ENCODE results near the gene LIPM. TPM values are rescaled to one million over a fixed set of nuclear protein-coding genes. Genes with fewer than 3 reads are reported as not detected.
A peak's percentile ranks its signal among the peaks of the same experiment; 100 is the strongest.

LIPM gene
- total and polyA plus RNA-seq, 4 donors = not detected

GRCh38 chr10:88840104-88840503, 37.6 kb downstream of the LIPM start:
- Histone ChIP-seq H3K36me3 (ENCODE audit: control insufficient read depth in 4 of 4, insufficient read depth in 4 of 4, low read length in 4 of 4) (no peaks in the 10 kb centered on the region), H3K27me3 (ENCODE audit: control insufficient read depth in 3 of 3, insufficient read depth in 3 of 3, low read length in 2 of 3) (no peaks in the 10 kb centered on the region), H3K4me3 (no peak overlapping the region), H3K9ac (ENCODE audit: insufficient read depth in 1 of 2, low read length in 2 of 2) (no peak overlapping the region), H3K27ac (ENCODE audit: low read depth in 1 of 2, low read length in 1 of 2) (no peak overlapping the region), H3K9me3 (ENCODE audit: control insufficient read depth in 4 of 4, insufficient read depth in 3 of 4, low read length in 3 of 4) (no peaks in the 10 kb centered on the region), H3K4me1 (ENCODE audit: control insufficient read depth in 5 of 5, insufficient read depth in 5 of 5, low read length in 5 of 5) (no peaks in the 10 kb centered on the region)
- ATAC-seq (ENCODE audit: insufficient read depth, low FRiP score) (no peak), DNase-seq (no peak)
- no peak for TF ChIP-seq CTCF (IDR thresholded peaks at IDR 0.05; ENCODE audit: control extremely low read depth, extremely low read depth)
- 84 to 97% methylated on average over 3 of the region's 3 CpGs for WGBS, 2 donors

- Histone ChIP-seq H3K27ac (ENCODE audit: low read depth in 1 of 2, low read length in 1 of 2) (no peak overlapping the region), H3K4me1 (ENCODE audit: control insufficient read depth in 5 of 5, insufficient read depth in 5 of 5, low read length in 5 of 5) (no peaks in the 10 kb centered on the region), H3K4me3 (no peak overlapping the region), H3K9ac (ENCODE audit: insufficient read depth in 1 of 2, low read length in 2 of 2) (no peak overlapping the region), H3K27me3 (ENCODE audit: control insufficient read depth in 3 of 3, insufficient read depth in 3 of 3, low read length in 2 of 3) (no peaks in the 10 kb centered on the region), H3K9me3 (ENCODE audit: control insufficient read depth in 4 of 4, insufficient read depth in 3 of 4, low read length in 3 of 4) (no peaks in the 10 kb centered on the region), H3K36me3 (ENCODE audit: control insufficient read depth in 4 of 4, insufficient read depth in 4 of 4, low read length in 4 of 4) (no peaks in the 10 kb centered on the region)
- no peak for ATAC-seq (ENCODE audit: insufficient read depth, low FRiP score)
- DNase-seq = no peak
- 50 to 81% methylated on average over 5 of the region's 5 CpGs for WGBS, 2 donors
- TF ChIP-seq CTCF (IDR thresholded peaks at IDR 0.05; ENCODE audit: control extremely low read depth, extremely low read depth) = no peak
Measured at GRCh38 chr10:88840881-88841280, 38.4 kb downstream of the LIPM start.

GRCh38 chr10:88841316-88842111, 39.0 kb downstream of the LIPM start:
- H3K4me3 ChIP-seq = no peak overlapping the region
- H3K9me3 ChIP-seq (ENCODE audit: control insufficient read depth in 4 of 4, insufficient read depth in 3 of 4, low read length in 3 of 4) = no peaks in the 10 kb centered on the region
- H3K4me1 ChIP-seq (ENCODE audit: control insufficient read depth in 5 of 5, insufficient read depth in 5 of 5, low read length in 5 of 5) = no peaks in the 10 kb centered on the region
- no peak overlapping the region for H3K9ac ChIP-seq (ENCODE audit: insufficient read depth in 1 of 2, low read length in 2 of 2)
- DNase-seq = peak in 1 of 3 donors; percentile 26
- TF ChIP-seq CTCF (IDR thresholded peaks at IDR 0.05; ENCODE audit: control extremely low read depth, extremely low read depth) = no peak
- H3K27me3 ChIP-seq (ENCODE audit: control insufficient read depth in 3 of 3, insufficient read depth in 3 of 3, low read length in 2 of 3) = no peaks in the 10 kb centered on the region
- WGBS, 2 donors = 76 to 82% methylated on average over 6 of the region's 6 CpGs
- H3K27ac ChIP-seq (ENCODE audit: low read depth in 1 of 2, low read length in 1 of 2) = no peak overlapping the region
- ATAC-seq (ENCODE audit: insufficient read depth, low FRiP score) = no peak
- H3K36me3 ChIP-seq (ENCODE audit: control insufficient read depth in 4 of 4, insufficient read depth in 4 of 4, low read length in 4 of 4) = no peaks in the 10 kb centered on the region
